IMR-90 (cell line): ENCODE measurements around the gene CSH2. TPM values are rescaled to one million over a fixed set of nuclear protein-coding genes. Genes with fewer than 3 reads are reported as not detected.

ENCODE experiments used
- ATAC-seq: fragments of 200-7000 bp; cut with Tn5 transposase; 2 replicates; pipeline ENCODE4 v1.9.1; 2020; ENCODE audit warnings: low read depth, mild to moderate bottlenecking, moderate library complexity
- BruUV-seq: library from RNA; stranded (reverse); fragments of 400-500 nt; replicated peaks from 2 replicates; lab custom pipeline; 2021; lab: Mats Ljungman, UMichigan
- CTCF ChIA-PET: fragments of 300-600 bp; formaldehyde crosslinking; extraction: SDS; loops from one replicate; lab custom pipeline; 2021; ENCODE audit warnings: antibody characterized with exemption; lab: Yijun Ruan, JAX
- POLR2A ChIA-PET: fragments of 300-600 bp; sonication (Branson Sonifier 250); formaldehyde crosslinking; loops from one replicate; lab custom pipeline; 2022; ENCODE audit warnings: antibody characterized with exemption; ENCODE audit not compliant: unreplicated experiment; lab: Charles Lee
- DNase-seq: peaks from one replicate; pipeline ENCODE4 v3.0.0; 2013
- H2AFZ ChIP-seq: replicated peaks from 2 replicates; pipeline ENCODE3; 2013; ENCODE audit warnings: low read length, mild to moderate bottlenecking; ENCODE audit not compliant: poor library complexity
- H2AK5ac ChIP-seq: 2 replicates; pipeline ENCODE4 v1.6.1; 2013; ENCODE audit warnings: low read depth, low read length, inconsistent platforms
- H2AK9ac ChIP-seq: replicated peaks from 2 replicates; pipeline ENCODE3; 2013; ENCODE audit warnings: mild to moderate bottlenecking, low read depth, low read length, moderate library complexity; ENCODE audit not compliant: poor library complexity
- H2BK120ac ChIP-seq: 2 replicates; pipeline ENCODE4 v1.6.1; 2013; ENCODE audit warnings: low read depth, low read length, inconsistent platforms
- H2BK15ac ChIP-seq: 3 replicates; pipeline ENCODE4 v1.6.1; 2013; ENCODE audit warnings: low read depth, low read length, inconsistent platforms
- H2BK20ac ChIP-seq: 2 replicates; pipeline ENCODE4 v1.6.1; 2013; ENCODE audit warnings: low read depth, mild to moderate bottlenecking, inconsistent platforms, low read length, moderate library complexity
- H2BK5ac ChIP-seq: 2 replicates; pipeline ENCODE4 v1.6.1; 2013; ENCODE audit warnings: mild to moderate bottlenecking, low read depth, low read length, inconsistent platforms; ENCODE audit not compliant: poor library complexity, severe bottlenecking
- H3K14ac ChIP-seq: replicated peaks from 2 replicates; pipeline ENCODE4 v1.6.1; 2013; ENCODE audit warnings: low read depth, low read length, inconsistent platforms
- H3K18ac ChIP-seq: 2 replicates; pipeline ENCODE4 v1.6.1; 2013; ENCODE audit warnings: low read depth, low read length, control low read depth
- H3K23ac ChIP-seq: 2 replicates; pipeline ENCODE4 v1.6.1; 2013; ENCODE audit warnings: low read depth, low read length, inconsistent platforms
- H3K27ac ChIP-seq: 2 replicates; pipeline ENCODE4 v1.5.1; 2013; ENCODE audit warnings: mild to moderate bottlenecking, control low read depth, low read length; ENCODE audit not compliant: insufficient read depth
- H3K27me3 ChIP-seq: 2 replicates; pipeline ENCODE4 v1.6.1; 2013; ENCODE audit warnings: low read length; ENCODE audit not compliant: control insufficient read depth, insufficient read depth
- H3K36me3 ChIP-seq: 2 replicates; pipeline ENCODE4 v1.6.1; 2013; ENCODE audit warnings: low read length, mixed read lengths; ENCODE audit not compliant: control insufficient read depth, insufficient read depth
- H3K4ac ChIP-seq: 2 replicates; pipeline ENCODE4 v1.6.1; 2013; ENCODE audit warnings: low read depth, low read length, inconsistent platforms
- H3K4me1 ChIP-seq: 2 replicates; pipeline ENCODE4 v1.6.1; 2013; ENCODE audit warnings: low read length, mixed read lengths; ENCODE audit not compliant: control insufficient read depth, insufficient read depth
- H3K4me2 ChIP-seq: 2 replicates; pipeline ENCODE4 v1.6.1; 2013; ENCODE audit warnings: low read depth, mild to moderate bottlenecking, control low read depth, low read length, moderate library complexity
- H3K4me3 ChIP-seq: 2 replicates; pipeline ENCODE4 v1.5.1; 2013; ENCODE audit warnings: low read depth, mild to moderate bottlenecking, control low read depth, low read length, moderate library complexity; ENCODE audit not compliant: insufficient read depth
- H3K56ac ChIP-seq: 2 replicates; pipeline ENCODE4 v1.6.1; 2013; ENCODE audit warnings: low read length, inconsistent platforms; ENCODE audit not compliant: insufficient read depth; ENCODE audit errors: extremely low read depth
- H3K79me1 ChIP-seq, 2 experiments: 2 replicates each; pipeline ENCODE4 v1.6.1; 2013; ENCODE audit warnings: low read length in 2 of 2, inconsistent platforms in 1 of 2, low read depth in 1 of 2
- H3K9ac ChIP-seq: 2 replicates; pipeline ENCODE4 v1.6.1; 2013; ENCODE audit warnings: low read depth, low read length, control low read depth
- H3K9me1 ChIP-seq: 2 replicates; pipeline ENCODE4 v1.6.1; 2013; ENCODE audit warnings: low read length, inconsistent platforms; ENCODE audit not compliant: insufficient read depth
- H3K9me3 ChIP-seq: 2 replicates; pipeline ENCODE4 v1.6.1; 2013; ENCODE audit warnings: low read length; ENCODE audit not compliant: control insufficient read depth, insufficient read depth
- H4K20me1 ChIP-seq: 2 replicates; pipeline ENCODE4 v1.6.1; 2013; ENCODE audit warnings: low read length, inconsistent platforms; ENCODE audit not compliant: insufficient read depth
- H4K5ac ChIP-seq: 2 replicates; pipeline ENCODE4 v1.6.1; 2013; ENCODE audit warnings: mild to moderate bottlenecking, low read depth, low read length, control low read depth
- H4K8ac ChIP-seq, 2 experiments: 2 replicates each; pipeline ENCODE4 v1.6.1; 2013; ENCODE audit warnings: low read depth in 2 of 2, low read length in 2 of 2, control low read depth in 1 of 2, inconsistent platforms in 1 of 2
- H4K91ac ChIP-seq: 2 replicates; pipeline ENCODE4 v1.6.1; 2013; ENCODE audit warnings: low read depth, low read length, inconsistent platforms; ENCODE audit not compliant: insufficient read depth
- BHLHE40 ChIP-seq: fragments of 150-350 bp; IDR thresholded peaks from 2 replicates; pipeline ENCODE4 v1.6.1; 2016; ENCODE audit warnings: mild to moderate bottlenecking, low read depth, low read length
- CEBPB ChIP-seq: IDR thresholded peaks from 2 replicates; pipeline ENCODE4 v1.6.1; 2012; ENCODE audit warnings: low read depth, low read length, improper control_type of control experiment
- CHD1 ChIP-seq: IDR thresholded peaks from 2 replicates; pipeline ENCODE4 v1.6.1; 2012; ENCODE audit warnings: low read depth, low read length, improper control_type of control experiment
- CTCF ChIP-seq: conservative IDR thresholded peaks from 2 replicates; pipeline ENCODE4 v1.5.1; 2012; ENCODE audit warnings: mild to moderate bottlenecking, low read depth, low read length, improper control_type of control experiment
- ELK1 ChIP-seq: fragments of 150-350 bp; IDR thresholded peaks from 2 replicates; pipeline ENCODE4 v1.6.1; 2016; ENCODE audit warnings: low read depth, mild to moderate bottlenecking, low read length, moderate library complexity, borderline replicate concordance
- FOS ChIP-seq: fragments of 150-350 bp; IDR thresholded peaks from 2 replicates; pipeline ENCODE4 v1.6.1; 2016; ENCODE audit warnings: low read depth, low read length
- MAFK ChIP-seq: IDR thresholded peaks from 2 replicates; pipeline ENCODE4 v1.6.1; 2012; ENCODE audit warnings: low read depth, low read length, improper control_type of control experiment
- MAZ ChIP-seq: IDR thresholded peaks from 2 replicates; pipeline ENCODE4 v1.6.1; 2012; ENCODE audit warnings: low read depth, mild to moderate bottlenecking, low read length, improper control_type of control experiment, moderate library complexity, borderline replicate concordance
- MXI1 ChIP-seq: IDR thresholded peaks from 2 replicates; pipeline ENCODE4 v1.6.1; 2012; ENCODE audit warnings: low read depth, mild to moderate bottlenecking, low read length, moderate library complexity, borderline replicate concordance
- NFE2L2 ChIP-seq: fragments of 150-350 bp; IDR thresholded peaks from 2 replicates; pipeline ENCODE4 v1.6.1; 2016; ENCODE audit warnings: low read depth, mild to moderate bottlenecking, low read length
- POLR2A ChIP-seq: IDR thresholded peaks from 2 replicates; pipeline ENCODE4 v1.6.1; 2012; ENCODE audit warnings: mild to moderate bottlenecking, low read depth, low read length
- RAD21 ChIP-seq: IDR thresholded peaks from 2 replicates; pipeline ENCODE4 v1.6.1; 2012; ENCODE audit warnings: low read length, improper control_type of control experiment
- RCOR1 ChIP-seq: IDR thresholded peaks from 2 replicates; pipeline ENCODE4 v1.6.1; 2012; ENCODE audit warnings: mild to moderate bottlenecking, low read length, improper control_type of control experiment; ENCODE audit not compliant: insufficient replicate concordance
- SMC3 ChIP-seq: fragments of 150-350 bp; IDR thresholded peaks from 2 replicates; pipeline ENCODE4 v1.6.1; 2016; ENCODE audit warnings: low read depth, mild to moderate bottlenecking, antibody characterized with exemption, low read length, moderate library complexity
- USF2 ChIP-seq: fragments of 150-350 bp; IDR thresholded peaks from 2 replicates; pipeline ENCODE4 v1.6.1; 2017; ENCODE audit warnings: mild to moderate bottlenecking, antibody characterized with exemption, low read length, low read depth
- WGBS, 2 experiments: methylation state at CpG; one replicate each; pipeline versions ENCODE4 v1.1.5 to v1.1.7; 2013; ENCODE audit warnings: missing lambda C conversion rate in 2 of 2; ENCODE audit not compliant: insufficient read length in 1 of 2; ENCODE audit errors: extremely low coverage in 2 of 2; 5-methylcytosine and 5-hydroxymethylcytosine counted together
- dilution Hi-C: fragments of 300-500 bp; cut with HindIII; formaldehyde crosslinking; loops from one replicate; pipeline ENCODE4 v1.14.3; 2018; ENCODE audit warnings: low sequenced_read_pairs; ENCODE audit not compliant: unreplicated experiment
- in situ Hi-C: fragments of 300-500 bp; cut with MboI; formaldehyde crosslinking; loops from 3 replicates; pipeline ENCODE4 v1.14.3; 2019; ENCODE audit warnings: low sequenced_read_pairs, inconsistent platforms, mixed read lengths
- intact Hi-C: fragments of 100-400 bp; cut with micrococcal nuclease; formaldehyde crosslinking; loops from 2 replicates; pipeline ENCODE4 v1.10.0; 2022
- polyA plus RNA-seq, 3 experiments: library from polyadenylated mRNA; depleted of rRNA; stranded (reverse); fragments of >200 nt; gene quantifications; 2 replicates each; pipeline ENCODE4 v1.2.3, GENCODE V29; 2012; ENCODE audit warnings: low replicate concordance in 1 of 3
- total RNA-seq: library from RNA; depleted of rRNA; stranded (reverse); fragments of >200 nt; gene quantifications from 2 replicates; pipeline ENCODE4 v1.2.3, GENCODE V29; 2012

CSH2 gene
- total and polyA plus RNA-seq, 2 of the 4 experiments (the other 2 are of a cell fraction) = not detected

GRCh38 chr17:63834431-63835166 is 38.9 kb downstream of the CSH2 start:
- no peak overlapping the region for H3K4me2 ChIP-seq
- H2AFZ ChIP-seq = peak overlapping the region; percentile 4
- no peak overlapping the region for H3K56ac ChIP-seq
- no peak overlapping the region for H2BK20ac ChIP-seq
- H3K27me3 ChIP-seq = no peaks in the 10 kb centered on the region
- 80% methylated on average over 2 of the region's 13 CpGs; no CpG with 5 or more reads in 1 of the 2 experiments for WGBS, 2 experiments
- peak; percentile 92 for ATAC-seq
- H3K27ac ChIP-seq = no peak overlapping the region
- no peak overlapping the region for H3K9ac ChIP-seq
- peak; percentile 85 for DNase-seq
- H2AK9ac ChIP-seq = peak overlapping the region; percentile 82
- peaks cover 66% of the 10 kb centered on the region for H3K36me3 ChIP-seq
- H3K4me3 ChIP-seq = no peak overlapping the region
- in situ Hi-C loops = no loop called here
- H3K18ac ChIP-seq = no peak overlapping the region
- TF ChIP-seq USF2 = peak; percentile 16; the same call in 1 of the 2 replicates
- TF ChIP-seq RAD21 = peak; percentile 63
- no peak for TF ChIP-seq MAFK
- TF ChIP-seq MXI1 = peak; percentile 64; the same call in 1 of the 2 replicates
- peak; percentile 75 for TF ChIP-seq MAZ
- peak; percentile 48 for TF ChIP-seq SMC3
- peak; percentile 94 for TF ChIP-seq CTCF
- no peak for TF ChIP-seq BHLHE40
- TF ChIP-seq CEBPB = no peak
- no peak for TF ChIP-seq RCOR1
- TF ChIP-seq FOS = no peak
- TF ChIP-seq ELK1 = no peak
- no peak for TF ChIP-seq CHD1
- no peak for TF ChIP-seq POLR2A
- no peak for TF ChIP-seq NFE2L2
- H4K20me1 ChIP-seq = peaks cover 49% of the 10 kb centered on the region
- H3K4me1 ChIP-seq = peaks cover 13% of the 10 kb centered on the region
- H3K4ac ChIP-seq = no peak overlapping the region
- peaks cover 3% of the 10 kb centered on the region for H3K9me1 ChIP-seq
- H3K9me3 ChIP-seq = no peaks in the 10 kb centered on the region
- H3K14ac ChIP-seq = no peak overlapping the region
- no peak overlapping the region for H3K23ac ChIP-seq
- H3K79me1 ChIP-seq = peaks cover 14 to 79% of the 10 kb centered on the region in 2 experiments
- BruUV-seq = no TSS peak
- no peak overlapping the region for H4K5ac ChIP-seq
- no peak overlapping the region for H2AK5ac ChIP-seq
- dilution Hi-C loops = no loop called here
- ChIA-PET CTCF (interaction anchor here (0.6 to 1.4 kb wide), 4 partner anchors 8 to 266 kb away, joined by 3 read pairs; no protein-coding TSS in a partner anchor), POLR2A (interaction anchor here (0.7 kb wide), 1 partner anchor 18 kb away, joined by 3 read pairs; no protein-coding TSS in a partner anchor)
- H2BK120ac ChIP-seq = no peak overlapping the region
- H4K8ac ChIP-seq = no peak overlapping the region
- H2BK15ac ChIP-seq = no peak overlapping the region
- no peak overlapping the region for H2BK5ac ChIP-seq
- intact Hi-C loops = no loop called here
- no peak overlapping the region for H4K91ac ChIP-seq
